ENCODE data around the gene ALG12.

Gene ALG12

GRCh38 chr22:49911881-49912625, 6.2 kb downstream of the ALG12 start:
- DNase-seq (ENCODE audit: low read depth): no peak

- no peak for DNase-seq (ENCODE audit: low read depth)
Measured at GRCh38 chr22:49910229-49911155, 7.7 kb downstream of the ALG12 start.

GRCh38 chr22:49909476-49910205, 8.6 kb downstream of the ALG12 start:
- DNase-seq (ENCODE audit: low read depth): no peak

- no peak for DNase-seq (ENCODE audit: low read depth)
Measured at GRCh38 chr22:49907807-49908206, 10.4 kb downstream of the ALG12 start.

GRCh38 chr22:49906799-49907290, 11.4 kb downstream of the ALG12 start:
- DNase-seq (ENCODE audit: low read depth): no peak

- no peak for DNase-seq (ENCODE audit: low read depth)
Measured at GRCh38 chr22:49906071-49906798, 12.0 kb downstream of the ALG12 start.

GRCh38 chr22:49905465-49905864, 12.8 kb downstream of the ALG12 start:
- DNase-seq (ENCODE audit: low read depth): no peak

GRCh38 chr22:49904040-49904369, 14.2 kb downstream of the ALG12 start:
- DNase-seq (ENCODE audit: low read depth): no peak

GRCh38 chr22:49903322-49904039, 14.8 kb downstream of the ALG12 start:
- no peak for DNase-seq (ENCODE audit: low read depth)

- DNase-seq (ENCODE audit: low read depth): no peak
Measured at GRCh38 chr22:49901457-49901856, 16.8 kb downstream of the ALG12 start.

GRCh38 chr22:49900441-49901230, 17.6 kb downstream of the ALG12 start:
- no peak for DNase-seq (ENCODE audit: low read depth)

GRCh38 chr22:49899530-49899929, 18.7 kb downstream of the ALG12 start:
- DNase-seq (ENCODE audit: low read depth): no peak

- no peak for DNase-seq (ENCODE audit: low read depth)
Measured at GRCh38 chr22:49897015-49897684, 21.1 kb downstream of the ALG12 start.

- DNase-seq (ENCODE audit: low read depth): no peak
Measured at GRCh38 chr22:49896201-49896600, 22.0 kb downstream of the ALG12 start.

GRCh38 chr22:49894322-49895054, 23.8 kb downstream of the ALG12 start:
- no peak for DNase-seq (ENCODE audit: low read depth)

- no peak for DNase-seq (ENCODE audit: low read depth)
Measured at GRCh38 chr22:49893025-49893424, 25.2 kb downstream of the ALG12 start.

- DNase-seq (ENCODE audit: low read depth): no peak
Measured at GRCh38 chr22:49892226-49892899, 25.9 kb downstream of the ALG12 start.

GRCh38 chr22:49889071-49889470, 29.2 kb downstream of the ALG12 start:
- no peak for DNase-seq (ENCODE audit: low read depth)
